Activated T-helper 1 cell treated with anti-CD3 and anti-CD28 coated beads, Interleukin-2, amount 50 U/mL, for 16 hours (primary cell): ENCODE data around the gene PODN.

Experiments used
- DNase-seq, 2 donors: peaks; one replicate each; pipeline ENCODE4 v3.0.0-alpha.2; 2020; ENCODE audit warnings: low read depth in 1 of 2, low spot score in 1 of 2

Gene PODN

DNA sequence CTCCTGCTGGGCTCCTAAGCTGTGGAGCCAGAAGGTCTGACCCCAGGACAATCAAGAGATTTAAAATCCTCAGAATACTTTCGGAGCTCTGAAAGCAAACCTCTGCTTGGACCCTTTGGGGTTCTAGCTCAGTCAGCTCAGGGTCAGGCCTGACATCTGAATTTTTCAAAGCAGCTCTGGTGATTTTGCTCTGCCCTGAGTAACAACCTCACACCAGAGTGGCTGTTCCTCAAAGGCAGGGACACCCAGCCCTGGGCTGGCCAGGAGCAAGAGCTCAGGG lies 68.5 kb downstream of the PODN start:
- no peak for DNase-seq

DNA sequence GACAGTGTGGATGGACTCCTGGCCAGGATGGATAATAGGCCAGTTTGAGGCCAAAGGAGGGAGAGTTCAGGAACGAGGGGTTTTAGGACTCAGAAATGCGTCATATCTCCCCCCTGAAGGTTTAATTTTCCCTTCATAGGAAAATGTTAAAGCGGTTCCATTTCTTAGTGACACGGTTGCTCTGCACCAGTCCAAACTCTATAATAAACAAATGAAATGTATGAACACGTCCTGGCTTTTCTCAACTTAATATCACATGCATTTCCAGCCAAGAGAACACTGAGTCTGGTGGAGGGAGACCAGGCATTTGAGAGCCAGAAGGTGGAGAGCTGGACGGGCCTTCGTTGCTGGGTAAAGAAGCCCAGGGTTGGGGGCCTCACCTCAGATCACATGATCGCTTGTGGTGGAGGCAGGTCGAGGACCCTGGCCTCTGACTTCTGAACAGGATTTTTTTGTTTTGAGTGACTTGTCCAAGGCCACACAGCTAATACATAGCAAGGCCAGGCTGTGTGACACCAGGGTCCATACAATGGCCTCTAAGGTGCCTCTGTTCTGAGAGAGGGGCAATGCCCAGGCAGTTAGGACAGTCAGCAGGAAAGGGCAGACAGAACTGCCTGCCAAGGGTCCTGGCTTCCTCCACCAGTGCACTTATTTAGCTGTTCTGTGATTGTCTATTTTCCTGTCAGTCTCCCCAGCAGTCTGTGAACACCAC lies 69.0 kb downstream of the PODN start:
- DNase-seq: no peak

DNA sequence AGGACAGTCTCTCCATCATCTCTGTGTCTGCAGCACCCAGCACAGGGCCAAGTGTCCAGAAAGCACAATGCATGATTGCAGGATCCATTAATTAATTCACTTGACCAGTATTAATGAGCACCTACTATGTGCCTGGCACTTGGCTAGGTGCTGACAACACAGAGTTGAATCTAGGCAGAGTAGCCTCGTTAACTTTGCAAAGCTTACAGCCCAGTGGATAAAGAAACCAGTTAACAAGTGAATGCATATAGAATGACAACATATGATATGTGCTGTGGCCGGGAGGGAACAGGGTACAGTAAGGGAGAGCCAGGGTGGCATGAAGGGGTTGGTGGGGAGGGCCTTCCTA lies 69.6 kb downstream of the PODN start:
- DNase-seq: no peak

DNA sequence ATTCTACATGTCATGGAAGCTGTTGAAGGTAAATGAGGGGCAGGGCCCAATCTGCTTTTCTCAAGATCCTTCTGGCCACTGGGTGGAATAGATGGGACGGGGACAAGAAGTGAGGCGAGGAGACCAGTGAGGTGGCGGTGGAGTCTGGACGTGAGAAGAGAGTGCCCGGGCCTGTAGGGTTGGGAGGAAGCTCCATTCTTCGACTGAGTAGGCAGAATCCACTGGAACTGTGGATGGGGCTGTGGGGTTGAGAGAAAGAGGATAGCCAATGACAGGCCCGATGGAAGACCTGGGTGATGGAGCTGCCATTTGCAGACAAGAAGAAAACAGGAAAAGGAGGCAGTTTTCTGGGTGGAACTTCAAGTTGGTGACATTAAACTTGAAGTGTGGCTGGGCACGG lies 70.2 kb downstream of the PODN start:
- DNase-seq: no peak

GRCh38 chr1:53133261-53134041 lies 71.4 kb downstream of the PODN start:
- DNase-seq: no peak

DNA sequence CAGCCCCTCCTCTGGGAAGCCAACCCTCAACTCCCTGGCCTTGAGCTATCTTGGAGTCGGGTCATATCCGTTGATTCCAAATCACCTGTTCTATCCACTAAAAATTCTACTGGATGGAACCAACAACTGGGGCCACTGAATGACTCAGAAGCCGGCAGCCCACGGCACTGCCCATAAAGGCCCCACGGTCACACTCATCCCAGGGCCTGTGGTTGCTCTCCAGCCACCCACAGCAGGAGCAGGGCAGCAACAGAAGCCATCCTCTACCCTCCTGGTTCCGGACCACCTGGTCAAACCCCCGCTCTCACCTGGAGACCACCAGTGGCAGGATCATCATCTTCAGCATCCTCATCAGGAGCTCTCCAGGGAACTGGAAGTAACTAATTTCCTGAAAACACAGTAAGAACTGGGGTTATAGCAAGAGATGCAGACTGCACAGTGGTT lies 72.1 kb downstream of the PODN start:
- no peak for DNase-seq
